ENCODE results near the gene DTYMK.

The DTYMK gene

DNA sequence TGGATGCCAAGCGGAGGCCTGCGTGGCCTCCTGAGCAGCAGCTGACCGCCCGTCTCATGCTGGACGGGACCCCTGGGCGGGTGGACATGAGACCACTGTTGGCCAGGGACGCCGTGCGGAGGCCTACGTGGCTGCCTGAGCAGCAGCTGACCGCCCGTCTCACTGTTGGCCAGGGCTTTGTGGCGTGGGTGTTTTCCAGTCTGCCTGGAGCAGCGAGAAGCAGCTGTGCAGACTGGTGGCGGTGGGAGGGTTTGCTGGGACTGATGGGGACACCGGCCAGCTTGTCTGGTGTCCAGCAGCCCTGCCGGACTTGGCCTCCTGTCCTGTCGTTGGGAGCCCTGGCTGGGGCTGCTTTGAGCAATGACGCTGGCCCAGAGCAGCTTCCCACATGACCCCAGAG lies 42.0 kb upstream of the DTYMK start:
- TF ChIP-seq ZNF8 (CRISPR knock-in tag; IDR thresholded peaks at IDR 0.05) (no peak), ISL1 (CRISPR knock-in tag; IDR thresholded peaks at IDR 0.05) (no peak), ARNTL (CRISPR knock-in tag; IDR thresholded peaks at IDR 0.05; ENCODE audit: borderline replicate concordance, low read depth) (no peak), SNAI2 (CRISPR knock-in tag; IDR thresholded peaks at IDR 0.05) (no peak)
- TF ChIP-seq, protein P1, sequence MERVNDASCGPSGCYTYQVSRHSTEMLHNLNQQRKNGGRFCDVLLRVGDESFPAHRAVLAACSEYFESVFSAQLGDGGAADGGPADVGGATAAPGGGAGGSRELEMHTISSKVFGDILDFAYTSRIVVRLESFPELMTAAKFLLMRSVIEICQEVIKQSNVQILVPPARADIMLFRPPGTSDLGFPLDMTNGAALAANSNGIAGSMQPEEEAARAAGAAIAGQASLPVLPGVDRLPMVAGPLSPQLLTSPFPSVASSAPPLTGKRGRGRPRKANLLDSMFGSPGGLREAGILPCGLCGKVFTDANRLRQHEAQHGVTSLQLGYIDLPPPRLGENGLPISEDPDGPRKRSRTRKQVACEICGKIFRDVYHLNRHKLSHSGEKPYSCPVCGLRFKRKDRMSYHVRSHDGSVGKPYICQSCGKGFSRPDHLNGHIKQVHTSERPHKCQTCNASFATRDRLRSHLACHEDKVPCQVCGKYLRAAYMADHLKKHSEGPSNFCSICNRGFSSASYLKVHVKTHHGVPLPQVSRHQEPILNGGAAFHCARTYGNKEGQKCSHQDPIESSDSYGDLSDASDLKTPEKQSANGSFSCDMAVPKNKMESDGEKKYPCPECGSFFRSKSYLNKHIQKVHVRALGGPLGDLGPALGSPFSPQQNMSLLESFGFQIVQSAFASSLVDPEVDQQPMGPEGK (CRISPR knock-in tag; IDR thresholded peaks at IDR 0.05; ENCODE audit: borderline replicate concordance): no peak
- no peak for ATAC-seq

DNA sequence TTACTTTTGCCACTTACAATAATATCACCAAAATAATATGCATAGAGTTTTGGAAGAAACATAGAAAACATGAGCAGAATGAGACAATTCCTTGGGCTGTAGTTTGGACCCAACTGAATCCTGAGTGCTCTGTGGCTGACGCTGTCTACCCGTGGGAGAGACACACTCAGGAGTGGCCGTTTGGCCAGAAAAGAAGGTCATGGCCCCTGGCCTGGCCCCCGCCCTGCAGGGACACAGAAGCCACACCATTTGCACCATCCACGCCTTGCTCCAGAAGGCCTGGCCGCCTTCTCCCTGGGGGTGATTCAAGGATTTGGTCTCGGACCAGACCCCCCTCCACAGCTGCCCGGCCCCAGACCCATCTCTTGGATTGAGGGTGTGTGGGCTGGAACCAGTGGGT lies 41.4 kb upstream of the DTYMK start:
- ATAC-seq: no peak
- TF ChIP-seq TOX (CRISPR knock-in tag; IDR thresholded peaks at IDR 0.05; ENCODE audit: borderline replicate concordance) (no peak), ZC3H10 (CRISPR knock-in tag; IDR thresholded peaks at IDR 0.05) (no peak), ESRRG (CRISPR knock-in tag; IDR thresholded peaks at IDR 0.05) (no peak), ISL1 (CRISPR knock-in tag; IDR thresholded peaks at IDR 0.05) (no peak), SNAI2 (CRISPR knock-in tag; IDR thresholded peaks at IDR 0.05) (no peak), ZNF565 (CRISPR knock-in tag; conservative IDR thresholded peaks at IDR 0.05; ENCODE audit: low read depth) (no peak), CSDC2 (CRISPR knock-in tag; IDR thresholded peaks at IDR 0.05) (no peak), ZNF70 (CRISPR knock-in tag; IDR thresholded peaks at IDR 0.05) (no peak), GLIS3 (CRISPR knock-in tag; IDR thresholded peaks at IDR 0.05) (no peak), RARB (CRISPR knock-in tag; IDR thresholded peaks at IDR 0.05) (no peak)
- TF ChIP-seq, protein P2, sequence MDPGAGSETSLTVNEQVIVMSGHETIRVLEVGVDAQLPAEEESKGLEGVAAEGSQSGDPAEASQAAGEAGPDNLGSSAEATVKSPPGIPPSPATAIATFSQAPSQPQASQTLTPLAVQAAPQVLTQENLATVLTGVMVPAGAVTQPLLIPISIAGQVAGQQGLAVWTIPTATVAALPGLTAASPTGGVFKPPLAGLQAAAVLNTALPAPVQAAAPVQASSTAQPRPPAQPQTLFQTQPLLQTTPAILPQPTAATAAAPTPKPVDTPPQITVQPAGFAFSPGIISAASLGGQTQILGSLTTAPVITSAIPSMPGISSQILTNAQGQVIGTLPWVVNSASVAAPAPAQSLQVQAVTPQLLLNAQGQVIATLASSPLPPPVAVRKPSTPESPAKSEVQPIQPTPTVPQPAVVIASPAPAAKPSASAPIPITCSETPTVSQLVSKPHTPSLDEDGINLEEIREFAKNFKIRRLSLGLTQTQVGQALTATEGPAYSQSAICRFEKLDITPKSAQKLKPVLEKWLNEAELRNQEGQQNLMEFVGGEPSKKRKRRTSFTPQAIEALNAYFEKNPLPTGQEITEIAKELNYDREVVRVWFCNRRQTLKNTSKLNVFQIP (CRISPR knock-in tag; IDR thresholded peaks at IDR 0.05; ENCODE audit: borderline replicate concordance, low read depth): no peak
- TF ChIP-seq, protein P3, sequence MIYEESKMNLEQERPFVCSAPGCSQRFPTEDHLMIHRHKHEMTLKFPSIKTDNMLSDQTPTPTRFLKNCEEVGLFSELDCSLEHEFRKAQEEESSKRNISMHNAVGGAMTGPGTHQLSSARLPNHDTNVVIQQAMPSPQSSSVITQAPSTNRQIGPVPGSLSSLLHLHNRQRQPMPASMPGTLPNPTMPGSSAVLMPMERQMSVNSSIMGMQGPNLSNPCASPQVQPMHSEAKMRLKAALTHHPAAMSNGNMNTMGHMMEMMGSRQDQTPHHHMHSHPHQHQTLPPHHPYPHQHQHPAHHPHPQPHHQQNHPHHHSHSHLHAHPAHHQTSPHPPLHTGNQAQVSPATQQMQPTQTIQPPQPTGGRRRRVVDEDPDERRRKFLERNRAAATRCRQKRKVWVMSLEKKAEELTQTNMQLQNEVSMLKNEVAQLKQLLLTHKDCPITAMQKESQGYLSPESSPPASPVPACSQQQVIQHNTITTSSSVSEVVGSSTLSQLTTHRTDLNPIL (CRISPR knock-in tag; IDR thresholded peaks at IDR 0.05; ENCODE audit: low read depth): no peak
- TF ChIP-seq, protein P4, sequence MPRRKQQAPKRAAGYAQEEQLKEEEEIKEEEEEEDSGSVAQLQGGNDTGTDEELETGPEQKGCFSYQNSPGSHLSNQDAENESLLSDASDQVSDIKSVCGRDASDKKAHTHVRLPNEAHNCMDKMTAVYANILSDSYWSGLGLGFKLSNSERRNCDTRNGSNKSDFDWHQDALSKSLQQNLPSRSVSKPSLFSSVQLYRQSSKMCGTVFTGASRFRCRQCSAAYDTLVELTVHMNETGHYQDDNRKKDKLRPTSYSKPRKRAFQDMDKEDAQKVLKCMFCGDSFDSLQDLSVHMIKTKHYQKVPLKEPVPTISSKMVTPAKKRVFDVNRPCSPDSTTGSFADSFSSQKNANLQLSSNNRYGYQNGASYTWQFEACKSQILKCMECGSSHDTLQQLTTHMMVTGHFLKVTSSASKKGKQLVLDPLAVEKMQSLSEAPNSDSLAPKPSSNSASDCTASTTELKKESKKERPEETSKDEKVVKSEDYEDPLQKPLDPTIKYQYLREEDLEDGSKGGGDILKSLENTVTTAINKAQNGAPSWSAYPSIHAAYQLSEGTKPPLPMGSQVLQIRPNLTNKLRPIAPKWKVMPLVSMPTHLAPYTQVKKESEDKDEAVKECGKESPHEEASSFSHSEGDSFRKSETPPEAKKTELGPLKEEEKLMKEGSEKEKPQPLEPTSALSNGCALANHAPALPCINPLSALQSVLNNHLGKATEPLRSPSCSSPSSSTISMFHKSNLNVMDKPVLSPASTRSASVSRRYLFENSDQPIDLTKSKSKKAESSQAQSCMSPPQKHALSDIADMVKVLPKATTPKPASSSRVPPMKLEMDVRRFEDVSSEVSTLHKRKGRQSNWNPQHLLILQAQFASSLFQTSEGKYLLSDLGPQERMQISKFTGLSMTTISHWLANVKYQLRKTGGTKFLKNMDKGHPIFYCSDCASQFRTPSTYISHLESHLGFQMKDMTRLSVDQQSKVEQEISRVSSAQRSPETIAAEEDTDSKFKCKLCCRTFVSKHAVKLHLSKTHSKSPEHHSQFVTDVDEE (CRISPR knock-in tag; IDR thresholded peaks at IDR 0.05): no peak
- TF ChIP-seq, protein P5, sequence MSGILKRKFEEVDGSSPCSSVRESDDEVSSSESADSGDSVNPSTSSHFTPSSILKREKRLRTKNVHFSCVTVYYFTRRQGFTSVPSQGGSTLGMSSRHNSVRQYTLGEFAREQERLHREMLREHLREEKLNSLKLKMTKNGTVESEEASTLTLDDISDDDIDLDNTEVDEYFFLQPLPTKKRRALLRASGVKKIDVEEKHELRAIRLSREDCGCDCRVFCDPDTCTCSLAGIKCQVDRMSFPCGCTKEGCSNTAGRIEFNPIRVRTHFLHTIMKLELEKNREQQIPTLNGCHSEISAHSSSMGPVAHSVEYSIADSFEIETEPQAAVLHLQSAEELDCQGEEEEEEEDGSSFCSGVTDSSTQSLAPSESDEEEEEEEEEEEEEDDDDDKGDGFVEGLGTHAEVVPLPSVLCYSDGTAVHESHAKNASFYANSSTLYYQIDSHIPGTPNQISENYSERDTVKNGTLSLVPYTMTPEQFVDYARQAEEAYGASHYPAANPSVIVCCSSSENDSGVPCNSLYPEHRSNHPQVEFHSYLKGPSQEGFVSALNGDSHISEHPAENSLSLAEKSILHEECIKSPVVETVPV (CRISPR knock-in tag; IDR thresholded peaks at IDR 0.05): no peak

DNA sequence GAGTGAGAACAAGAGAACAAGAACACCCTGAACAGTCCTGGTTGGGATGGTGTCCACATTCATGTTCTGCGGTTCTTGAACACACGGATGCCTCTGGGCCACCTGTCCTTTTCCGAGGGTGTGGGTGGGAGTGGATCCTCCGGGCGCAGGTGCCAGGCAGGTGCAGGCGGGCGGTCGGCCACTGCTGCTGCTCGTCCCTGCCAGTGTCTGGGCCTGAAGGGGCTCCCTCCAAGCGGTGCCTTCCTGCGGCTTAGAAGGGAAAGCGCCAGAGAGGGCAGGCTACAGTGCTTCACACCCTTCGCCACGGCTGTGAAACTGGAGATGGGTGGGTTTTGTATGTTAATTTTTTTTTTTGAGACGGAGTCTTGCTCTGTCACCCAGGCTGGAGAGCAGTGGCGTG lies 39.8 kb upstream of the DTYMK start:
- ATAC-seq: no peak
- TF ChIP-seq, protein P3 (CRISPR knock-in tag; IDR thresholded peaks at IDR 0.05; ENCODE audit: low read depth): no peak
- no peak for TF ChIP-seq ESRRG (CRISPR knock-in tag; IDR thresholded peaks at IDR 0.05)
- no peak for TF ChIP-seq ZFP3 (CRISPR knock-in tag; IDR thresholded peaks at IDR 0.05)
- TF ChIP-seq, protein P2 (CRISPR knock-in tag; IDR thresholded peaks at IDR 0.05; ENCODE audit: borderline replicate concordance, low read depth): no peak
- no peak for TF ChIP-seq ZNF565 (CRISPR knock-in tag; conservative IDR thresholded peaks at IDR 0.05; ENCODE audit: low read depth)
- TF ChIP-seq OSR1 (CRISPR knock-in tag; IDR thresholded peaks at IDR 0.05): no peak
- no peak for TF ChIP-seq ARNTL (CRISPR knock-in tag; IDR thresholded peaks at IDR 0.05; ENCODE audit: borderline replicate concordance, low read depth)
- TF ChIP-seq, protein P1 (CRISPR knock-in tag; IDR thresholded peaks at IDR 0.05; ENCODE audit: borderline replicate concordance): no peak
- no peak for TF ChIP-seq BACH2 (CRISPR knock-in tag; IDR thresholded peaks at IDR 0.05; ENCODE audit: borderline replicate concordance)
- TF ChIP-seq ISL1 (CRISPR knock-in tag; IDR thresholded peaks at IDR 0.05): no peak
- TF ChIP-seq, protein P4 (CRISPR knock-in tag; IDR thresholded peaks at IDR 0.05): no peak
